Trophoblast cell (in vitro differentiated cells and primary cell): ENCODE results near the gene MYLK2.

ENCODE experiments used
- DNase-seq, 2 donors: peaks; one replicate each; pipeline ENCODE4 v3.0.0-alpha.2; 2016
- H2AFZ ChIP-seq: 2 replicates; pipeline ENCODE4 v1.6.1; 2013; ENCODE audit warnings: low read length, moderate library complexity, mild to moderate bottlenecking; ENCODE audit not compliant: insufficient read depth, poor library complexity
- H2AK5ac ChIP-seq: 2 replicates; pipeline ENCODE4 v1.6.1; 2013; ENCODE audit warnings: mild to moderate bottlenecking, low read length
- H2BK120ac ChIP-seq: 2 replicates; pipeline ENCODE4 v1.6.1; 2013; ENCODE audit warnings: low read length, mild to moderate bottlenecking, moderate library complexity; ENCODE audit not compliant: insufficient read depth, poor library complexity
- H2BK12ac ChIP-seq: 2 replicates; pipeline ENCODE4 v1.6.1; 2013; ENCODE audit warnings: mild to moderate bottlenecking, low read length, moderate library complexity
- H2BK5ac ChIP-seq: 2 replicates; pipeline ENCODE4 v1.6.1; 2013; ENCODE audit warnings: low read length, low read depth, moderate library complexity, mild to moderate bottlenecking; ENCODE audit not compliant: poor library complexity
- H3K14ac ChIP-seq: 2 replicates; pipeline ENCODE4 v1.6.1; 2013; ENCODE audit warnings: mild to moderate bottlenecking, low read length
- H3K18ac ChIP-seq: 2 replicates; pipeline ENCODE4 v1.6.1; 2013; ENCODE audit warnings: mild to moderate bottlenecking, low read length
- H3K23ac ChIP-seq: 2 replicates; pipeline ENCODE4 v1.6.1; 2013; ENCODE audit warnings: low read length
- H3K27ac ChIP-seq: 2 replicates; pipeline ENCODE4 v1.5.1; 2013; ENCODE audit warnings: low read depth, mild to moderate bottlenecking, inconsistent platforms, low read length, moderate library complexity
- H3K27me3 ChIP-seq: 2 replicates; pipeline ENCODE4 v1.6.1; 2013; ENCODE audit warnings: inconsistent platforms, mild to moderate bottlenecking, low read length, moderate library complexity; ENCODE audit not compliant: insufficient read depth
- H3K36me3 ChIP-seq, 2 experiments: 1 replicate in 1 of 2; 2 replicates in 1 of 2; pipeline ENCODE4 v1.6.1; 2013; ENCODE audit warnings: low read length in 2 of 2, mild to moderate bottlenecking in 2 of 2, moderate library complexity in 1 of 2; ENCODE audit not compliant: insufficient read depth in 2 of 2, control insufficient read depth in 1 of 2
- H3K4ac ChIP-seq: 2 replicates; pipeline ENCODE4 v1.6.1; 2013; ENCODE audit warnings: low read depth, mild to moderate bottlenecking, low read length, moderate library complexity
- H3K4me1 ChIP-seq, 2 experiments: 1 replicate in 1 of 2; 2 replicates in 1 of 2; pipeline ENCODE4 v1.6.1; 2013; ENCODE audit warnings: low read length in 2 of 2, mild to moderate bottlenecking in 2 of 2, moderate library complexity in 1 of 2; ENCODE audit not compliant: insufficient read depth in 2 of 2, control insufficient read depth in 1 of 2
- H3K4me2 ChIP-seq: 2 replicates; pipeline ENCODE4 v1.6.1; 2013; ENCODE audit warnings: inconsistent platforms, mild to moderate bottlenecking, low read length, moderate library complexity
- H3K4me3 ChIP-seq: 2 replicates; pipeline ENCODE4 v1.5.1; 2013; ENCODE audit warnings: mild to moderate bottlenecking, low read depth, low read length, inconsistent platforms
- H3K79me1 ChIP-seq: one replicate; pipeline ENCODE4 v1.6.1; 2013; ENCODE audit warnings: low read length
- H3K79me2 ChIP-seq: 2 replicates; pipeline ENCODE4 v1.6.1; 2013; ENCODE audit warnings: low read length, mild to moderate bottlenecking; ENCODE audit not compliant: control insufficient read depth, insufficient read depth, poor library complexity
- H3K9ac ChIP-seq: 2 replicates; pipeline ENCODE4 v1.6.1; 2013; ENCODE audit warnings: mild to moderate bottlenecking, low read length
- H3K9me3 ChIP-seq: 2 replicates; pipeline ENCODE4 v1.6.1; 2013; ENCODE audit warnings: low read depth, mild to moderate bottlenecking, control low read depth, inconsistent platforms, low read length; ENCODE audit not compliant: insufficient read depth
- H4K12ac ChIP-seq: 2 replicates; pipeline ENCODE4 v1.6.1; 2013; ENCODE audit warnings: low read depth, mild to moderate bottlenecking, low read length, moderate library complexity
- H4K8ac ChIP-seq: 2 replicates; pipeline ENCODE4 v1.6.1; 2013; ENCODE audit warnings: low read depth, mild to moderate bottlenecking, low read length, moderate library complexity
- H4K91ac ChIP-seq: one replicate; pipeline ENCODE4 v1.6.1; 2013; ENCODE audit warnings: low read depth, mild to moderate bottlenecking, low read length, moderate library complexity
- WGBS: extraction: QIAGEN DNeasy Blood & Tissue Kit; methylation state at CpG from one replicate; pipeline ENCODE4 v1.1.7; 2013; ENCODE audit warnings: missing lambda C conversion rate; ENCODE audit not compliant: insufficient read length, insufficient coverage; ENCODE audit errors: extremely low coverage; 5-methylcytosine and 5-hydroxymethylcytosine counted together

MYLK2 gene

DNA sequence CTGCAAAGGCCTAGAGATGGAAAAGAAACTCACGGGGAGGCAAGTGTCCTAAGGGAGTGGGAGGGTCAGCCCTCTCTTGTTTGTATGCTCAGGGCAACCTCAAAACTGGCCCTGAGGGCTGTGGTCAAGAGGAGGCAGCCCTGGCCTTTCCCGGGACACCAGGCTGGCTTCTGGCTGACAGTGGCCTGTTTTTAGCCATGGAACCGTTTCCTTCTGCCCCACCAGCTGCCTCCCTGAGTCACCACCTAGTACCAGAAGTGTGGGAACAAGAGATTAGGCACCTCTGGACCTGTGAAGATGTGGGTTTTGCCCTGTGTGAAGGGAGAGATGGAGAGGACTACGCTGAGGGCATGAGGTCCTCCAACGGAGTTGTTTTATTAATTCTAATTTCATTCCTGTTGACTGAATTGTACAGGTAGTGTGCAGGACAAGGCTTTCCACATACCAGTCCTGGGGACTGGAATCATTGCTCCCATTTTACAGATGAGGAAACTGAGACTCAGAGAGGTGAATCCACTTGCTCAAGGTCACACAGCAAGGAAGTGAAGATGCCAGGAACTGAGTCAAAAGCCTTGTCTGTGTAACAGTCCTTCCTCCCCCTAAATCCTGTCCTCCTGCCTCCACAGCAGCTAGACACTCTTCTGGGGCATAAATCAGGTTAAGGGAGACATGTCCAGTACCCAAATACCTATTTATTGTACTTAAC lies 20.8 kb downstream of the MYLK2 start:
- Histone ChIP-seq H2BK12ac (no peak overlapping the region), H3K4me2 (no peak overlapping the region), H3K79me2 (no peaks in the 10 kb centered on the region), H2AK5ac (no peak overlapping the region), H3K4me3 (no peak overlapping the region), H3K4me1 (peaks cover 32 to 46% of the 10 kb centered on the region in 2 experiments), H2BK120ac (no peak overlapping the region), H3K4ac (no peak overlapping the region), H2BK5ac (no peak overlapping the region), H3K79me1 (no peaks in the 10 kb centered on the region), H3K27ac (no peak overlapping the region), H3K18ac (no peak overlapping the region), H3K14ac (no peak overlapping the region), H4K8ac (no peak overlapping the region), H3K9ac (no peak overlapping the region), H3K36me3 (no peaks in the 10 kb centered on the region), H4K12ac (no peak overlapping the region), H3K9me3 (no peaks in the 10 kb centered on the region), H2AFZ (no peak overlapping the region), H3K27me3 (no peaks in the 10 kb centered on the region), H3K23ac (no peak overlapping the region), H4K91ac (no peak overlapping the region)
- DNase-seq = no peak
- WGBS = no CpG with 5 or more reads among the region's 5 CpGs

DNA sequence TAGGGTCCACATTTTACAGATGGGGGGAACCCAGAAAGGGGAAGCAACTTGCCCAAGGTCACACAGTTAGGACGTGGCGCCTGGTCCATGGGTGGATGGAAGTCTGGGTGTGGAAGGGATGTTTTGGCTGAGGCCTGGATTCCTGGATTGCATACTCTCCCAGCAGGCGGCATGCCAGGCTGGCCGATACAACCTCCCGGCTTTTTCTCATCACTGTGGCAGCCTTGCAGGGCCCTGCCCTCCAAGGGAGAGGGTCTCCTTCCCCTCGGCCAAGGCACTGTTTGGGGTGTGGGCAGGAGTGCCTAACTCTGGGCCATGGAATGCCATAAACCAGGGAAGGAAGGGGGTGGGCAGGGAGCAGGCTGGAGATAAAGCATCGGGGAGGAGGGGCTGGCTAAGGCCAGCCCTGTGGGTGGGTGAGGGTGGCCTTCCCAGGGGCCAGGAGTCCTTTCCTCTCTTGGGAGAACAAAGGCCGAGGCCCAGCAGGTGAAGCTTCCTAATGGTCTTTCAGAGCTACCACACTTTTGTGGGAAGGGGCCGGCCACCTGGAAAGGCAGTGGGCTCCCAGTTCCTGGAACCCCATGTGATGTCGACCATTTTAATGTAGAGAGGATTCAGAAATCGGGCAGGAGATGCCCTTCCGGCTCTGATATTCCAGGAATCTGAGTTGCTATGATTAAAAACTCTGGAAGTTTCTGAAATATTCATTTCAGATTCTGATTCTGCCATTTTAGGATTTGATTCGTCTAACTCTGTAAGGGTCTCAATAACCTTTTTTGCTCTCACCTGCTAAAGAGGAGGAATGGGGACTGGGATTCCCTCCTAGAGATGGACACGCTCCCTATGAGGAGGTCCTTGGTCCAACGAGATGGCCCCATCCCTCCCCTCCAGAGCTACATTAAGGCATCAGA lies 22.0 kb downstream of the MYLK2 start:
- Histone ChIP-seq H3K27ac (no peak overlapping the region), H4K8ac (no peak overlapping the region), H3K9me3 (no peaks in the 10 kb centered on the region), H2AK5ac (no peak overlapping the region), H3K4me3 (no peak overlapping the region), H3K27me3 (no peaks in the 10 kb centered on the region), H3K23ac (no peak overlapping the region), H2AFZ (no peak overlapping the region), H4K12ac (no peak overlapping the region), H2BK120ac (no peak overlapping the region), H4K91ac (peak overlapping the region; percentile 17), H3K79me2 (no peaks in the 10 kb centered on the region), H3K4me1 (peaks cover 26 to 43% of the 10 kb centered on the region in 2 experiments), H3K9ac (no peak overlapping the region), H3K4me2 (no peak overlapping the region), H3K36me3 (no peaks in the 10 kb centered on the region), H3K79me1 (no peaks in the 10 kb centered on the region), H3K18ac (no peak overlapping the region), H2BK12ac (no peak overlapping the region), H3K4ac (no peak overlapping the region), H3K14ac (no peak overlapping the region), H2BK5ac (no peak overlapping the region)
- DNase-seq = no peak
- no CpG with 5 or more reads among the region's 15 CpGs for WGBS

DNA sequence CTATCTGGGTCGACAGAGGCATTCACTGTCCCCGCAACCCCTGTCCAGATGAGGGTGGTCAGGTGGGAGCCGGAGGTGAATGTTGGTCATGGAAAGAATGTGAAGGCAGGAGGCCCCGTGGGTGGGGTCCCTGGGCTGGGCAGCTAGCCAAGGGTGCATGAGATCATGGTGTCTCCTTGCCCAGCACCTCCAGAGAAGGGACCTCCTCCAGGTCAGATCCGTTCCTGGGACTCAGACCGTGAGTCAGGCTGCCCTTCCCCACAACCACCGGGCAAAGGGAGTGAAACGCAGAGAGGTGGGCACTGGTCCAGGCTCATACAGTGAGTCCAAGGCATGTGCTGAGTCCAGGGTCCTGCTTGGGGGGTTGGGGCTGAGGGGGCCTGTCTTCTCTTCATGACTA lies 22.8 kb downstream of the MYLK2 start:
- Histone ChIP-seq H3K27me3 (no peaks in the 10 kb centered on the region), H4K12ac (no peak overlapping the region), H2BK120ac (no peak overlapping the region), H3K9me3 (no peaks in the 10 kb centered on the region), H2AFZ (no peak overlapping the region), H2AK5ac (no peak overlapping the region), H2BK12ac (no peak overlapping the region), H4K91ac (peak overlapping the region; percentile 17), H3K4me3 (no peak overlapping the region), H4K8ac (no peak overlapping the region), H3K14ac (no peak overlapping the region), H3K79me1 (no peaks in the 10 kb centered on the region), H3K4me1 (peaks cover 20 to 35% of the 10 kb centered on the region in 2 experiments), H3K36me3 (no peaks in the 10 kb centered on the region), H3K4ac (no peak overlapping the region), H3K4me2 (no peak overlapping the region), H3K27ac (no peak overlapping the region), H3K79me2 (no peaks in the 10 kb centered on the region), H2BK5ac (no peak overlapping the region), H3K9ac (no peak overlapping the region), H3K23ac (no peak overlapping the region), H3K18ac (no peak overlapping the region)
- no CpG with 5 or more reads among the region's 8 CpGs for WGBS
- no peak for DNase-seq

DNA sequence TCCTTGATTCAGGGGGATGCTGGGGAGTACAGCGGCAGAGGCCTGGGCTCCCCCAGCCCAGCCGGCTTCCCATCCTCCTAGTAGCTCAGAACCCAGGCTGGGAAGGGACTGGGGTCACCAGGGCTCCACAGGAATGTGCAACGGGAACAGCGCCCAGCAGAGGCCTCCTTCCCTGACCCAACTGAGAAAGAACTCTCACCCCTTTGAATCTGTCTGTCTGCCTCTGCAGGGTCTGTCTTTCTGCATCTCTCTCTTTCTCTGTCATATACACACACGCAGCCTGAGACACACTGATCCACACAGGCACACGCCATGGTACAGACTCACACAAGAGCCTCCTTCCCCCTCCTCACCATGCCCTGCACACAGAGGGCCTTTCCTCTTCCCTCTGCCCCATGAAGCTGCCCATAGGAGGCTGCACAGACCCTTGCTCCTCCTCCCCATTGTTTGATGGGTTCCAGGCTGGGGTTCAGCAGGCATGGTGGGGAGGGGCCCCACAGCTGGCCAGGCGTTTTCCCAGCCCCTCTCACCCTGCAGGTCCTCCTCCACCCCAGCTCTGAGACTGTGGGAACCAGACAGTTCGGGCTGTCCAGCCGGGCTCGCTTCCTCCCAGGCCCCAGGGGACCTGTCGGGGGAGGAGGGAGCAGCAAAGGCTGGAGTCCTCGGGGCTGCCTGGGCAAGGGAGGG lies 23.5 kb downstream of the MYLK2 start:
- no peak overlapping the region for H3K14ac ChIP-seq
- peaks cover 14 to 29% of the 10 kb centered on the region in 2 experiments for H3K4me1 ChIP-seq
- no peak overlapping the region for H2BK12ac ChIP-seq
- H3K27me3 ChIP-seq = no peaks in the 10 kb centered on the region
- H2BK5ac ChIP-seq = no peak overlapping the region
- no peak overlapping the region for H2AK5ac ChIP-seq
- H2BK120ac ChIP-seq = no peak overlapping the region
- WGBS = no CpG with 5 or more reads among the region's 12 CpGs
- H3K79me1 ChIP-seq = no peaks in the 10 kb centered on the region
- no peaks in the 10 kb centered on the region for H3K9me3 ChIP-seq
- H4K12ac ChIP-seq = no peak overlapping the region
- H3K27ac ChIP-seq = no peak overlapping the region
- no peak for DNase-seq
- H3K18ac ChIP-seq = no peak overlapping the region
- no peaks in the 10 kb centered on the region for H3K36me3 ChIP-seq
- no peak overlapping the region for H3K4me3 ChIP-seq
- peak overlapping the region; percentile 17 for H4K91ac ChIP-seq
- H3K9ac ChIP-seq = no peak overlapping the region
- H3K23ac ChIP-seq = no peak overlapping the region
- H4K8ac ChIP-seq = no peak overlapping the region
- H3K4ac ChIP-seq = no peak overlapping the region
- H3K79me2 ChIP-seq = no peaks in the 10 kb centered on the region
- H2AFZ ChIP-seq = no peak overlapping the region
- peak overlapping the region; percentile 17 for H3K4me2 ChIP-seq
